Activated B cell treated with CpG ODN at 0.5 μM for 24 hours (primary cell): ENCODE measurements around the gene BTBD19. TPM values are rescaled to one million over a fixed set of nuclear protein-coding genes. Genes with fewer than 3 reads are reported as not detected.

Experiments
- ATAC-seq: fragments of 200-7000 bp; cut with Tn5 transposase; one replicate; pipeline ENCODE4 v1.10.0; 2021; ENCODE audit warnings: low read depth, mild to moderate bottlenecking, moderate library complexity
- CTCF ChIA-PET: fragments of 350-600 bp; sonication (Branson Sonifier 250); formaldehyde crosslinking; loops from one replicate; lab custom pipeline; 2021; ENCODE audit warnings: antibody characterized with exemption; lab: Charles Lee
- POLR2A ChIA-PET: fragments of 350-600 bp; sonication (Branson Sonifier 250); formaldehyde crosslinking; loops from one replicate; lab custom pipeline; 2021; ENCODE audit warnings: antibody characterized with exemption; lab: Charles Lee
- DNase-seq: peaks from one replicate; pipeline ENCODE4 v3.0.0; 2022
- H3K27ac Mint-ChIP-seq: one replicate; pipeline ENCODE4 v1.8.0; 2020; ENCODE audit warnings: mixed read lengths
- H3K27me3 Mint-ChIP-seq: one replicate; pipeline ENCODE4 v1.8.0; 2021; ENCODE audit warnings: mixed read lengths
- H3K36me3 Mint-ChIP-seq: one replicate; pipeline ENCODE4 v1.8.0; 2021; ENCODE audit warnings: low read depth, mixed read lengths
- H3K4me1 Mint-ChIP-seq: one replicate; pipeline ENCODE4 v1.8.0; 2021; ENCODE audit warnings: mixed read lengths
- H3K4me3 Mint-ChIP-seq: one replicate; pipeline ENCODE4 v1.8.0; 2020; ENCODE audit warnings: mild to moderate bottlenecking, mixed read lengths
- H3K9me3 Mint-ChIP-seq: one replicate; pipeline ENCODE4 v1.8.0; 2020; ENCODE audit warnings: mixed read lengths
- CTCF ChIP-seq: fragments of 200-600 bp; IDR thresholded peaks from one replicate; pipeline ENCODE4 v1.8.0; 2022; ENCODE audit warnings: antibody characterized with exemption, mild to moderate bottlenecking
- intact Hi-C: fragments of 100-400 bp; cut with micrococcal nuclease; formaldehyde crosslinking; loops from one replicate; pipeline ENCODE4 v1.15.1; 2024
- total RNA-seq: library from RNA; stranded (reverse); gene quantifications from 2 replicates; pipeline ENCODE4 v1.2.3, GENCODE V29; 2022

BTBD19 gene
- total RNA-seq, 1 donor from 2014 or later: 27.6 TPM

DNA sequence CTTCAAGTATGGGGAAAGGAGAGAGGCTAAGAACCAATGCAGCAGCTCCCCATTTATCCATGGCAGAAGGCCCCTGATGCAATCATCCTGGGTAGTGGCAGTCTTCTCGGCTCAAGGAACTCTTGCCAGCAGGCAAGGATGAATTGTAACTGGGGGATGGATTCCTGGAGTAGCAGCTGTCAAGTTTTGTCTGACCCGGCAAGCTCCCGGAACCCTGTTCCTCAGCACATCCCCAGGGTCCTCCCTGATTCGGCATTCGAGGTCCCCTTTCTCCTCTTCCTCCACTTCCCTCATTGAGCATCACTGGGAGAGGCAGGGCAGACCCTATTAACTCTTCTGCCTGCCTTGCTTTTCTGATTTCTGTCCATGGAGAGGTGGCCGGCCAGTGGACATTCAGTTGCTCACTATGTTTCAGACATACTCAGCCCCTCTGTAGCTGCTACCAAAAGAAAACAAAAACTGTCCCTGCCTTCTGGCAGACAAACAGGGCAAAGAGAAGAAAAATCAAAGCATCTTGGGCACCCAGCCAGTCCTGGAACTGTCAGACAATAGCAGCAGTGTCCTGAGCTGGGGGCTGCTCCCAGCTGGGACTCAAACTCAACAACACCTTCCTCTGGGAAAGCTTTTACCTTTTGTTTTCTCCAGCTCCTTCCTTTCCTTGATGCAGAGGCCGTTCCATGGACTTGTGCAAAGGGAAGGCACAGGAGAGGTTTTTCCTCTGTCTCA, 40.3 kb downstream of the BTBD19 start:
- Mint-ChIP-seq H3K4me1 (peaks cover 10% of the 10 kb centered on the region), H3K27ac (no peak overlapping the region), H3K36me3 (peaks cover 6% of the 10 kb centered on the region), H3K4me3 (no peak overlapping the region), H3K9me3 (no peaks in the 10 kb centered on the region), H3K27me3 (no peaks in the 10 kb centered on the region)
- no peak for DNase-seq
- ATAC-seq: no peak
- no peak for TF ChIP-seq CTCF
- intact Hi-C loops: no loop called here
- ChIA-PET POLR2A (interaction anchor here (1.1 kb wide), 1 partner anchor 30 kb away, joined by 3 read pairs; no protein-coding TSS in a partner anchor), CTCF (interaction anchor here (1.5 kb wide), 1 partner anchor 12 kb away, joined by 4 read pairs; no protein-coding TSS in a partner anchor)

- TF ChIP-seq CTCF: no peak
- peaks cover 10% of the 10 kb centered on the region for H3K36me3 Mint-ChIP-seq
- H3K9me3 Mint-ChIP-seq: no peaks in the 10 kb centered on the region
- H3K4me1 Mint-ChIP-seq: peaks cover 8% of the 10 kb centered on the region
- H3K27ac Mint-ChIP-seq: no peak overlapping the region
- DNase-seq (no peak), ATAC-seq (no peak)
- intact Hi-C loops: no loop called here
- H3K27me3 Mint-ChIP-seq: no peaks in the 10 kb centered on the region
- no peak overlapping the region for H3K4me3 Mint-ChIP-seq
- CTCF ChIA-PET: no interaction called here
- POLR2A ChIA-PET: no interaction called here
Measured at GRCh38 chr1:44849575-44850132, 41.3 kb downstream of the BTBD19 start.

- no peak for ATAC-seq
- intact Hi-C loops: no loop called here
- no peaks in the 10 kb centered on the region for H3K9me3 Mint-ChIP-seq
- no peak for DNase-seq
- TF ChIP-seq CTCF: no peak
- CTCF ChIA-PET: no interaction called here
- POLR2A ChIA-PET: no interaction called here
- peaks cover 22% of the 10 kb centered on the region for H3K36me3 Mint-ChIP-seq
- no peak overlapping the region for H3K27ac Mint-ChIP-seq
- no peak overlapping the region for H3K4me3 Mint-ChIP-seq
- no peaks in the 10 kb centered on the region for H3K27me3 Mint-ChIP-seq
- H3K4me1 Mint-ChIP-seq: peaks cover 8% of the 10 kb centered on the region
Measured at GRCh38 chr1:44851308-44851707, 43.0 kb downstream of the BTBD19 start.

GRCh38 chr1:44853201-44853600, 44.9 kb downstream of the BTBD19 start:
- peaks cover 8% of the 10 kb centered on the region for H3K4me1 Mint-ChIP-seq
- H3K9me3 Mint-ChIP-seq: no peaks in the 10 kb centered on the region
- H3K4me3 Mint-ChIP-seq: no peak overlapping the region
- POLR2A ChIA-PET: interaction anchor here (0.7 to 1.5 kb wide), 2 partner anchors 132 to 466 kb away, joined by 4 to 7 read pairs; no protein-coding TSS in a partner anchor
- intact Hi-C loops: no loop called here
- peaks cover 28% of the 10 kb centered on the region for H3K36me3 Mint-ChIP-seq
- ATAC-seq (no peak), DNase-seq (no peak)
- TF ChIP-seq CTCF: no peak
- CTCF ChIA-PET: interaction anchor here (1.4 kb wide), 1 partner anchor 68 kb away, joined by 3 read pairs; no protein-coding TSS in a partner anchor
- no peaks in the 10 kb centered on the region for H3K27me3 Mint-ChIP-seq
- no peak overlapping the region for H3K27ac Mint-ChIP-seq

- CTCF ChIA-PET: interaction anchor here (0.5 kb wide), 1 partner anchor 255 kb away, joined by 5 read pairs; no protein-coding TSS in a partner anchor
- Mint-ChIP-seq H3K4me3 (no peak overlapping the region), H3K27ac (no peak overlapping the region), H3K9me3 (no peaks in the 10 kb centered on the region), H3K36me3 (peaks cover 25% of the 10 kb centered on the region), H3K4me1 (peaks cover 11% of the 10 kb centered on the region), H3K27me3 (no peaks in the 10 kb centered on the region)
- POLR2A ChIA-PET: interaction anchor here (0.7 kb wide), 1 partner anchor 50 kb away, joined by 3 read pairs; no protein-coding TSS in a partner anchor
- no peak for ATAC-seq
- intact Hi-C loops: no loop called here
- DNase-seq: no peak
- TF ChIP-seq CTCF: no peak
Measured at GRCh38 chr1:44854970-44855369, 46.6 kb downstream of the BTBD19 start.
